ENCODE measurements around the gene MLLT3. TPM values are rescaled to one million over a fixed set of nuclear protein-coding genes. Genes with fewer than 3 reads are reported as not detected.

MLLT3 gene
- total and polyA plus RNA-seq, 2 of the 8 experiments (the other 6 are each of a cell fraction or from before 2014, with no cell fraction given): 5.9 to 9.6 TPM

- Histone ChIP-seq H3K79me1 (ENCODE audit: low read depth, low read length) (no peaks in the 10 kb centered on the region), H3K4me3 (ENCODE audit: extremely low read depth in 1 of 4, insufficient read depth in 2 of 4, low read depth in 3 of 4, low read length in 4 of 4) (no peak overlapping the region), H4K8ac (ENCODE audit: extremely low read depth, insufficient read depth, low read length) (no peak overlapping the region), H3K27me3 (replicated peaks in 1 of 4; ENCODE audit: control insufficient read depth in 3 of 4, extremely low read depth in 1 of 4, insufficient read depth in 3 of 4, low read length in 3 of 4) (no peaks in the 10 kb centered on the region), H3K27ac (ENCODE audit: low read depth, low read length) (no peak overlapping the region), H3K79me2 (ENCODE audit: control insufficient read depth in 1 of 2, insufficient read depth in 2 of 2, low read length in 2 of 2) (no peaks in the 10 kb centered on the region), H4K20me1 (replicated peaks in 1 of 2; ENCODE audit: control insufficient read depth in 1 of 2, insufficient read depth in 2 of 2, low read length in 2 of 2) (peaks cover 0 to 4% of the 10 kb centered on the region in 2 experiments), H3K36me3 (ENCODE audit: control insufficient read depth in 2 of 4, insufficient read depth in 4 of 4, low read length in 3 of 4) (no peaks in the 10 kb centered on the region), H3K14ac (ENCODE audit: insufficient read length) (no peak overlapping the region), H2BK5ac (ENCODE audit: low read depth, low read length) (no peak overlapping the region), H3K4me1 (replicated peaks in 1 of 4; ENCODE audit: control insufficient read depth in 3 of 4, insufficient read depth in 4 of 4, low read length in 3 of 4) (no peaks in the 10 kb centered on the region), H3K23ac (ENCODE audit: insufficient read length) (no peak overlapping the region), H2BK20ac (ENCODE audit: low read length) (no peak overlapping the region), H3K9me3 (ENCODE audit: insufficient read depth in 2 of 2, low read depth in 1 of 2, low read length in 1 of 2) (no peaks in the 10 kb centered on the region), H4K91ac (replicated peaks; ENCODE audit: insufficient read length, low read length) (no peak overlapping the region), H3K4me2 (ENCODE audit: insufficient read depth in 1 of 2, low read depth in 2 of 2, low read length in 2 of 2) (no peak overlapping the region), H2AFZ (ENCODE audit: low read length) (no peak overlapping the region), H4K5ac (ENCODE audit: insufficient read length, low read depth, low read length) (no peak overlapping the region), H3K56ac (replicated peaks; ENCODE audit: insufficient read length, low read depth, low read length) (no peak overlapping the region), H3K23me2 (ENCODE audit: low read depth, low read length) (no peaks in the 10 kb centered on the region), H3K9ac (replicated peaks in 1 of 4; ENCODE audit: extremely low read depth in 1 of 4, low read depth in 3 of 4, low read length in 3 of 4) (no peak overlapping the region), H3K18ac (ENCODE audit: extremely low read depth, low read length) (no peak overlapping the region), H3K4ac (replicated peaks; ENCODE audit: insufficient read length, low read depth, low read length) (no peak overlapping the region), H2BK15ac (ENCODE audit: low read length) (no peak overlapping the region), H2AK5ac (ENCODE audit: low read depth, low read length) (no peak overlapping the region), H2BK12ac (ENCODE audit: low read depth, low read length) (no peak overlapping the region), H2BK120ac (replicated peaks; ENCODE audit: low read depth, low read length) (no peak overlapping the region)
- ChIA-PET POLR2A (ENCODE audit: partially characterized antibody) (no interaction called here), CTCF (ENCODE audit: partially characterized antibody) (interaction anchor here (0.6 to 0.7 kb wide), 2 partner anchors 17 to 55 kb away, joined by 3 read pairs; no protein-coding TSS in a partner anchor)
- 91% methylated on average over 2 of the region's 2 CpGs; no CpG with 5 or more reads in 1 of the 2 experiments for WGBS, 2 experiments (ENCODE audit: extremely low coverage in 1 of 2, insufficient coverage in 1 of 2, insufficient read length in 1 of 2, insufficient replicate concordance in 2 of 2, low coverage in 1 of 2, low lambda C conversion rate in 2 of 2, missing lambda C conversion rate in 1 of 2)
- FAIRE-seq: no peak
- no peak for DNase-seq (ENCODE audit: low read depth in 1 of 2, low spot score in 2 of 2)
- TF ChIP-seq EP300 (IDR thresholded peaks at IDR 0.05; ENCODE audit: borderline replicate concordance in 1 of 2, low read depth in 2 of 2, low read length in 2 of 2) (no peak), PHF8 (conservative IDR thresholded peaks at IDR 0.05; ENCODE audit: low read depth, low read length) (no peak), EGR1 (IDR thresholded peaks at IDR 0.05; ENCODE audit: borderline replicate concordance, low read depth, low read length) (no peak), SIRT6 (IDR thresholded peaks at IDR 0.05; ENCODE audit: low read length) (no peak), ASH2L (IDR thresholded peaks at IDR 0.05; ENCODE audit: low read length) (no peak), NRF1 (IDR thresholded peaks at IDR 0.05; ENCODE audit: low read depth, low read length) (no peak), SP2 (IDR thresholded peaks at IDR 0.05; ENCODE audit: low read length) (no peak), BCL11A (IDR thresholded peaks at IDR 0.05; ENCODE audit: low read depth in 2 of 2, low read length in 2 of 2) (no peak), JUND (IDR thresholded peaks at IDR 0.05; ENCODE audit: low read length) (no peak), CREB1 (IDR thresholded peaks at IDR 0.05) (no peak), HDAC6 (IDR thresholded peaks at IDR 0.05; ENCODE audit: low read depth, low read length) (no peak), KDM4A (IDR thresholded peaks at IDR 0.05; ENCODE audit: low read depth, low read length, severe bottlenecking) (no peak), SP1 (IDR thresholded peaks at IDR 0.05; ENCODE audit: low read depth, low read length) (no peak)
Measured at GRCh38 chr9:20579524-20580314, 42.6 kb downstream of the MLLT3 start.

Measured in H1 (cell line).